CD14-positive monocyte (primary cell): ENCODE data around the gene KCNT1. TPM values are rescaled to one million over a fixed set of nuclear protein-coding genes. Genes with fewer than 3 reads are reported as not detected.

Source experiments
- DNase-seq, 3 donors: peaks; one replicate each; pipeline ENCODE4 v3.0.0-alpha.2; 2011 to 2022
- H2AFZ ChIP-seq: 2 replicates; pipeline ENCODE4 v1.6.0; 2012; ENCODE audit warnings: mild to moderate bottlenecking, low read depth, low read length, inconsistent platforms; ENCODE audit not compliant: insufficient read depth, poor library complexity, severe bottlenecking
- H3K27ac ChIP-seq, 2 donors: 1 replicate in 1 of 2; 2 replicates in 1 of 2; pipeline ENCODE4 v1.5.1; 2012 to 2013; ENCODE audit warnings: low read length in 2 of 2, control low read depth in 1 of 2, inconsistent platforms in 1 of 2, low read depth in 1 of 2, mild to moderate bottlenecking in 1 of 2
- H3K27me3 ChIP-seq, 2 donors: one replicate each; pipeline versions ENCODE4 v1.6.0 to v1.6.1; 2011 to 2013; ENCODE audit warnings: low read length in 2 of 2; ENCODE audit not compliant: control insufficient read depth in 2 of 2, insufficient read depth in 2 of 2
- H3K36me3 ChIP-seq, 2 donors: replicated peaks in 1 of 2; 1 replicate in 1 of 2; 2 replicates in 1 of 2; pipeline versions ENCODE4 v1.5.1 to v1.6.1; 2012 to 2013; ENCODE audit warnings: low read length in 2 of 2, control low read depth in 1 of 2, inconsistent platforms in 1 of 2, mild to moderate bottlenecking in 1 of 2; ENCODE audit not compliant: insufficient read depth in 2 of 2, control insufficient read depth in 1 of 2
- H3K4me1 ChIP-seq, 2 donors: 1 replicate in 1 of 2; 2 replicates in 1 of 2; pipeline versions ENCODE4 v1.5.1 to v1.6.1; 2012 to 2013; ENCODE audit warnings: low read length in 2 of 2, control low read depth in 1 of 2, inconsistent platforms in 1 of 2, mild to moderate bottlenecking in 1 of 2, moderate library complexity in 1 of 2; ENCODE audit not compliant: insufficient read depth in 2 of 2, control insufficient read depth in 1 of 2
- H3K4me2 ChIP-seq: replicated peaks from 2 replicates; pipeline ENCODE3; 2012; ENCODE audit warnings: low read length, moderate library complexity, mild to moderate bottlenecking; ENCODE audit not compliant: poor library complexity, severe bottlenecking; ENCODE audit errors: extremely low read depth
- H3K4me3 ChIP-seq, 3 experiments: fragments of 200-600 bp in 1 of 3; sonication (generic) in 1 of 3; replicated peaks in 1 of 3; 1 replicate in 2 of 3; 2 replicates in 1 of 3; pipeline ENCODE4 v1.5.1; 2011 to 2013; ENCODE audit warnings: low read length in 3 of 3, mild to moderate bottlenecking in 3 of 3, control low read depth in 2 of 3, low read depth in 2 of 3, inconsistent platforms in 1 of 3, moderate library complexity in 1 of 3
- H3K79me2 ChIP-seq: 2 replicates; pipeline ENCODE4 v1.6.0; 2012; ENCODE audit warnings: mild to moderate bottlenecking, control low read depth, inconsistent platforms, low read length, moderate library complexity; ENCODE audit not compliant: insufficient read depth
- H3K9ac ChIP-seq: 2 replicates; pipeline ENCODE4 v1.6.0; 2017; ENCODE audit warnings: low read length, mild to moderate bottlenecking; ENCODE audit not compliant: insufficient read depth, poor library complexity, severe bottlenecking
- H3K9me3 ChIP-seq, 2 donors: replicated peaks in 1 of 2; 1 replicate in 1 of 2; 2 replicates in 1 of 2; pipeline versions ENCODE4 v1.5.1 to v1.6.1; 2012 to 2013; ENCODE audit warnings: low read length in 2 of 2, control low read depth in 1 of 2; ENCODE audit not compliant: control insufficient read depth in 1 of 2, insufficient read depth in 1 of 2
- H4K20me1 ChIP-seq: 2 replicates; pipeline ENCODE4 v1.6.0; 2012; ENCODE audit warnings: mild to moderate bottlenecking, low read length, control low read depth, moderate library complexity; ENCODE audit not compliant: insufficient read depth
- H3K27ac Mint-ChIP-seq, 7 donors: one replicate each; pipeline ENCODE4 v1.8.0; 2020; ENCODE audit warnings: mild to moderate bottlenecking in 7 of 7, mixed read lengths in 7 of 7, moderate library complexity in 6 of 7, inconsistent platforms in 2 of 7
- H3K27me3 Mint-ChIP-seq, 3 donors: one replicate each; pipeline ENCODE4 v1.8.0; 2021 to 2022; ENCODE audit warnings: low read depth in 3 of 3, mild to moderate bottlenecking in 3 of 3, mixed read lengths in 3 of 3, moderate library complexity in 3 of 3, inconsistent platforms in 1 of 3
- H3K36me3 Mint-ChIP-seq, 2 donors: one replicate each; pipeline ENCODE4 v1.8.0; 2020; ENCODE audit warnings: mixed read lengths in 2 of 2, inconsistent platforms in 1 of 2, mild to moderate bottlenecking in 1 of 2
- H3K4me1 Mint-ChIP-seq: one replicate; pipeline ENCODE4 v1.8.0; 2020; ENCODE audit warnings: mild to moderate bottlenecking, mixed read lengths
- H3K4me3 Mint-ChIP-seq, 2 donors: one replicate each; pipeline ENCODE4 v1.8.0; 2020; ENCODE audit warnings: mild to moderate bottlenecking in 2 of 2, mixed read lengths in 2 of 2, moderate library complexity in 1 of 2
- H3K9me3 Mint-ChIP-seq, 7 donors: one replicate each; pipeline ENCODE4 v1.8.0; 2020 to 2022; ENCODE audit warnings: mixed read lengths in 7 of 7, mild to moderate bottlenecking in 6 of 7, moderate library complexity in 6 of 7, inconsistent platforms in 2 of 7
- WGBS: methylation state at CpG from one replicate; pipeline ENCODE4 v1.1.5; 2013; ENCODE audit warnings: missing lambda C conversion rate; ENCODE audit not compliant: insufficient coverage; 5-methylcytosine and 5-hydroxymethylcytosine counted together
- intact Hi-C, 2 donors: fragments of 100-400 bp; cut with micrococcal nuclease; formaldehyde crosslinking; loops; one replicate each; pipeline versions ENCODE4 v1.15.0 to v1.15.1; 2023
- polyA plus RNA-seq, 3 donors: library from polyadenylated mRNA; depleted of rRNA in 1 of 3; unstranded in 2 of 3; stranded (reverse) in 1 of 3; fragments of 300-500 nt in 2 of 3; fragments of >200 nt in 1 of 3; fragmentation: Illumina TruSeq in 2 of 3; gene quantifications; 1 replicate in 2 of 3; 2 replicates in 1 of 3; pipeline ENCODE4 v1.2.3, GENCODE V29; 2012 to 2021
- TF ChIP-seq, protein P1 (sequence below): fragments of 200-600 bp; IDR thresholded peaks from one replicate; pipeline ENCODE4 v1.8.0; 2022; ENCODE audit warnings: antibody characterized with exemption, mild to moderate bottlenecking

Gene KCNT1
- polyA plus RNA-seq, 3 donors: not detected

DNA sequence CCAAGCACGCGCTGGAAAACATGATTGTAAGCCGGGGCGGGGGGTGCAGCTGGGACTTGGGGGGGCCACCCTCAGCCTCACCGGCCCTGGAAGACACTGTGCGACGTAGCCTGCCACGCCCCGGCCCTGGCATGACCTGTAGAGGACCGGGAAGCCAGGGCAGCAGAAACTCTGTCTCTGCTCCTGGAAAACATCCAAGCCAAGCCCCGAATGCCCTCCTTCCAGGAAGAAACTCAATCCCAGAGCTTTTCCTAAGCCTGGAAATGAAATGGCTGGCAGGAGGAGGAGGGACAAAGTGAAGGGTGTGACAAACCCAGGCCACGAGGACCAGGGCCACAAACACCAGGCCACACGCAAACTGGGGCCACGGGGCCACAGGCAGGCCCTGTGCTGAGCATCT, 55.4 kb downstream of the KCNT1 start:
- Mint-ChIP-seq H3K27ac (no peak overlapping the region), H3K4me1 (no peaks in the 10 kb centered on the region), H3K4me3 (no peak overlapping the region), H3K27me3 (peaks cover 0 to 8% (median 1%) of the 10 kb centered on the region in 3 donors), H3K36me3 (no peaks in the 10 kb centered on the region), H3K9me3 (peaks cover 0 to 4% (median 2%) of the 10 kb centered on the region in 7 donors)
- Histone ChIP-seq H3K27me3 (no peaks in the 10 kb centered on the region), H3K4me3 (no peak overlapping the region), H4K20me1 (no peaks in the 10 kb centered on the region), H3K4me1 (no peaks in the 10 kb centered on the region), H2AFZ (no peak overlapping the region), H3K27ac (no peak overlapping the region), H3K9me3 (no peaks in the 10 kb centered on the region), H3K36me3 (no peaks in the 10 kb centered on the region), H3K79me2 (no peaks in the 10 kb centered on the region), H3K4me2 (no peak overlapping the region), H3K9ac (no peak overlapping the region)
- WGBS: 91% methylated on average over 13 of the region's 14 CpGs
- TF ChIP-seq, protein P1, sequence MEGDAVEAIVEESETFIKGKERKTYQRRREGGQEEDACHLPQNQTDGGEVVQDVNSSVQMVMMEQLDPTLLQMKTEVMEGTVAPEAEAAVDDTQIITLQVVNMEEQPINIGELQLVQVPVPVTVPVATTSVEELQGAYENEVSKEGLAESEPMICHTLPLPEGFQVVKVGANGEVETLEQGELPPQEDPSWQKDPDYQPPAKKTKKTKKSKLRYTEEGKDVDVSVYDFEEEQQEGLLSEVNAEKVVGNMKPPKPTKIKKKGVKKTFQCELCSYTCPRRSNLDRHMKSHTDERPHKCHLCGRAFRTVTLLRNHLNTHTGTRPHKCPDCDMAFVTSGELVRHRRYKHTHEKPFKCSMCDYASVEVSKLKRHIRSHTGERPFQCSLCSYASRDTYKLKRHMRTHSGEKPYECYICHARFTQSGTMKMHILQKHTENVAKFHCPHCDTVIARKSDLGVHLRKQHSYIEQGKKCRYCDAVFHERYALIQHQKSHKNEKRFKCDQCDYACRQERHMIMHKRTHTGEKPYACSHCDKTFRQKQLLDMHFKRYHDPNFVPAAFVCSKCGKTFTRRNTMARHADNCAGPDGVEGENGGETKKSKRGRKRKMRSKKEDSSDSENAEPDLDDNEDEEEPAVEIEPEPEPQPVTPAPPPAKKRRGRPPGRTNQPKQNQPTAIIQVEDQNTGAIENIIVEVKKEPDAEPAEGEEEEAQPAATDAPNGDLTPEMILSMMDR: no peak
- intact Hi-C loops: no loop called here
- DNase-seq: no peak

GRCh38 chr9:135758056-135758455, 56.1 kb downstream of the KCNT1 start:
- intact Hi-C loops: no loop called here
- Mint-ChIP-seq H3K4me1 (no peaks in the 10 kb centered on the region), H3K36me3 (no peaks in the 10 kb centered on the region)

More at GRCh38 chr9:135758056-135758455, 56.1 kb downstream of the KCNT1 start:
- H3K27ac ChIP-seq: no peak overlapping the region
- TF ChIP-seq, protein P1: no peak
- Mint-ChIP-seq H3K9me3 (peaks cover 0 to 4% (median 2%) of the 10 kb centered on the region in 7 donors), H3K4me3 (no peak overlapping the region), H3K27me3 (peaks cover 0 to 6% (median 1%) of the 10 kb centered on the region in 3 donors), H3K27ac (no peak overlapping the region)
- H3K27me3 ChIP-seq: no peaks in the 10 kb centered on the region
- no peaks in the 10 kb centered on the region for H3K79me2 ChIP-seq
- DNase-seq: no peak
- H3K36me3 ChIP-seq: no peaks in the 10 kb centered on the region
- no peaks in the 10 kb centered on the region for H3K9me3 ChIP-seq
- H2AFZ ChIP-seq: no peak overlapping the region
- WGBS: 90% methylated on average over 18 of the region's 21 CpGs
- H3K4me2 ChIP-seq: no peak overlapping the region
- no peaks in the 10 kb centered on the region for H4K20me1 ChIP-seq
- H3K4me3 ChIP-seq: no peak overlapping the region
- no peak overlapping the region for H3K9ac ChIP-seq
- no peaks in the 10 kb centered on the region for H3K4me1 ChIP-seq
